Ectodermal cell (in vitro differentiated cells): ENCODE measurements around the gene PLEKHS1.
"Not testable (repeated sequence)": the region's sequence is repeated elsewhere in the genome, so short reads cannot be mapped to it uniquely, and the experiment has no call there.

Source experiments
- H3K27ac ChIP-seq: 2 replicates; pipeline ENCODE4 v1.7.0; 2013; ENCODE audit warnings: mild to moderate bottlenecking, low read depth, low read length; ENCODE audit not compliant: insufficient read depth, poor library complexity, severe bottlenecking
- H3K27me3 ChIP-seq: 2 replicates; pipeline ENCODE4 v1.7.0; 2013; ENCODE audit warnings: mild to moderate bottlenecking, low read length; ENCODE audit not compliant: insufficient read depth, control insufficient read depth, poor library complexity, severe bottlenecking
- H3K36me3 ChIP-seq: one replicate; pipeline ENCODE4 v1.7.0; 2013; ENCODE audit warnings: low read length; ENCODE audit not compliant: control insufficient read depth, insufficient read depth
- H3K4me1 ChIP-seq: one replicate; pipeline ENCODE4 v1.7.0; 2013; ENCODE audit warnings: low read length; ENCODE audit not compliant: control insufficient read depth, insufficient read depth
- H3K4me3 ChIP-seq: 2 replicates; pipeline ENCODE4 v1.7.0; 2013; ENCODE audit warnings: low read depth, low read length, control low read depth; ENCODE audit not compliant: insufficient read depth
- H3K9me3 ChIP-seq: 2 replicates; pipeline ENCODE4 v1.7.0; 2013; ENCODE audit warnings: mild to moderate bottlenecking, low read length, moderate library complexity; ENCODE audit not compliant: control insufficient read depth
- WGBS, 2 experiments: methylation state at CpG; one replicate each; pipeline ENCODE4 v1.1.7; 2013; ENCODE audit warnings: missing lambda C conversion rate in 2 of 2; 5-methylcytosine and 5-hydroxymethylcytosine counted together

Gene PLEKHS1

DNA sequence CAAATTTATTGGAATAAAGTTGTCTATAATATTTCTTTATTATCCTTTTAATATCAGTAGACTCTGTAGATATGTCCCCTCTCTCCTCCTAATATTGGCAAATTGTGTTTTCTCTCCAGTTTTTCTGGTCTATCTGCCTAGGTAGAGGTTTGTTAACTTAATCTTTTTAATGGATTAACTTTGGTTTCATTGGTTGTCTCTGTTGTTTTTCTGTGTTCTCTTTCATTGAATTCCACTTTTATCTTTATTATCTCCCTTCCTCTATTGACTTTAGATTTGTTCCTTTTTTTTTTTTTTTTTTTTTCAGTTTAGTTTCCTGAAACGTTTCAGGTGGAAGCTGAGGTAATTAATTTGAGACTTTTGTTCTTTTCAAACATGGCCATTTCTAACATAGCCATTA, 10.6 kb downstream of the PLEKHS1 start:
- Histone ChIP-seq H3K27me3 (no peaks in the 10 kb centered on the region), H3K4me1 (no peaks in the 10 kb centered on the region), H3K36me3 (no peaks in the 10 kb centered on the region), H3K4me3 (no peak overlapping the region), H3K9me3 (no peaks in the 10 kb centered on the region), H3K27ac (no peak overlapping the region)
- 67% methylated on average over 1 of the region's 1 CpG; no CpG with 5 or more reads in 1 of the 2 experiments for WGBS, 2 experiments

DNA sequence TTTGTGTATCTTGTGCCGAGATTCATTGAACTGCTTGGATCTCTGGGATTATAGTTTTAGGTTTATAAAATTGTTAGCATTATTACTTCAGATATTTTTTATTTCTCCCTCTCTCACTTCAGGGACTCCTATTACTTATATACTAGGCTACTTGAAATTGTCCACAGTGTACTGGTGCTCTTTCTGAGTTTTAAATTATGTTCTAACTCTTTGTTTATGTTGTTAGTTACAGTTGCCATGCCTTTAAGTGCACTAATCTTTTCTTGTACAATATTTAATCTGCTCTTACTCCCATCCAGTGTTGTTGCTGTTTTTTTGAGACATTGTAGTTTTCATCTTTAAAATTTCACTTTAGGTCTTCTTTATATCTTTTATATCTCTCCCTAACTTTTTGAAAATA, 13.1 kb downstream of the PLEKHS1 start:
- 100% methylated on average over 1 of the region's 1 CpG; no CpG with 5 or more reads in 1 of the 2 experiments for WGBS, 2 experiments
- Histone ChIP-seq H3K27me3 (no peaks in the 10 kb centered on the region), H3K9me3 (no peaks in the 10 kb centered on the region), H3K27ac (no peak overlapping the region), H3K4me3 (no peak overlapping the region), H3K36me3 (no peaks in the 10 kb centered on the region), H3K4me1 (no peaks in the 10 kb centered on the region)

DNA sequence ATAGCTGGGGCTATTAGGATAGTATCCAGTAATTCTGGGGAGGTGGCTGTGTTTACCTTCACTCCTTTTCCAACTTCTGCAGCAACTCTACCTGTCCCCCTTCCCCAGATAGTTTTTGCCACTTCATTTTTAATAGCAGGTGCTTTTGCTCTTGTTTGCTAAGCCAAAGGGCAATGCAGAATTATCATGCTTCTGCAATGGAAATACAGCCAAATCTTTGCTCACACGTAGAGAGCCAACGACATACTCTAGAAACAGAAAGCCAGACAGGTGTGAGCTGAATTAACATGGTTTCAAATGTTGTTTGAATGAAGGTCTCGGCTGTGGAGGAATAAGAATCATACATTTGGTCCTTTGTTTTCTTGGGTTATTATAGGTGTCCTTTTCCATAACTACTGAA, 14.4 kb downstream of the PLEKHS1 start:
- H3K36me3 ChIP-seq: no peaks in the 10 kb centered on the region
- no peak overlapping the region for H3K4me3 ChIP-seq
- H3K9me3 ChIP-seq: no peaks in the 10 kb centered on the region
- no peak overlapping the region for H3K27ac ChIP-seq
- H3K4me1 ChIP-seq: no peaks in the 10 kb centered on the region
- 94% methylated on average over 3 of the region's 3 CpGs for WGBS, 2 experiments
- H3K27me3 ChIP-seq: no peaks in the 10 kb centered on the region

DNA sequence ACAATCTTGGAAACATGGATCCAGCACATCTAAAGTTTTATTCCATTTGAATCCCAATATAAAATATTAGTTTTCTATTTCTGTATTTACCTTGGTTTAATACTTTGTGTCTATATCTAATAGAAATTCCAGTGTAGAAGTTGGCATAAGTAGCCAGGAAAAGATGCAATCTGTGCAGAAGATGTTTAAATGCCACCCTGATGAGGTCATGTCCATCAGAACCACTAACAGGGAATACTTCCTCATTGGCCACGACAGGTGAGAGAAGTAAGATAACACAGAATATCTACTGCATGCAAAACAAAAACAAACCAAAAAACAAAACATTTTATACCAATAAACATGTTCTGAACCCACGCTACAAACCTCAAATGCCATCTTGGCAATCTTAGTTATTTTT, 15.7 kb downstream of the PLEKHS1 start:
- no peaks in the 10 kb centered on the region for H3K9me3 ChIP-seq
- no peaks in the 10 kb centered on the region for H3K27me3 ChIP-seq
- H3K36me3 ChIP-seq: no peaks in the 10 kb centered on the region
- no peak overlapping the region for H3K4me3 ChIP-seq
- H3K27ac ChIP-seq: no peak overlapping the region
- H3K4me1 ChIP-seq: no peaks in the 10 kb centered on the region
- WGBS, 2 experiments: 86 to 96% methylated on average over 1 to 2 of the region's 2 CpGs

DNA sequence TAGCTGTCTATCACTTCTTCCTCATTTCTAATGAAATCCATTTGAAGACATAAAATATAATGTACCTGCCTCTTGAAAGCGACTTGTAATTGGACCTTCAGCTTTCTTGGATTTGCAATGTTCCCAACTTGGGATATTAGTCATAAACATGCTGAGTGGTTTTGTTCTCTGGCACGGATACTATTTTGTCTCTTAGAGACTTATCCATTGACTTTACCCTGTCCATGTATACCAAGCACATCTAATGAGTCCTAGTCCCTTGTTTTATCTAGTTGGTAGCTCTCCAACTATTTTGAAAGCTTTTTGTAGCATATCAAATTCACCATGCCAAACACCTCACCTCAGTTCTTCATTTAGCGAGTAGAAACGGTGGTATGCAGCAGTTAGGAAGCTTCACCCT, 18.9 kb downstream of the PLEKHS1 start:
- no peak overlapping the region for H3K4me3 ChIP-seq
- H3K9me3 ChIP-seq: no peaks in the 10 kb centered on the region
- H3K27me3 ChIP-seq: no peaks in the 10 kb centered on the region
- no peak overlapping the region for H3K27ac ChIP-seq
- WGBS, 2 experiments: 88 to 93% methylated on average over 4 of the region's 4 CpGs
- H3K4me1 ChIP-seq: no peaks in the 10 kb centered on the region
- no peaks in the 10 kb centered on the region for H3K36me3 ChIP-seq

DNA sequence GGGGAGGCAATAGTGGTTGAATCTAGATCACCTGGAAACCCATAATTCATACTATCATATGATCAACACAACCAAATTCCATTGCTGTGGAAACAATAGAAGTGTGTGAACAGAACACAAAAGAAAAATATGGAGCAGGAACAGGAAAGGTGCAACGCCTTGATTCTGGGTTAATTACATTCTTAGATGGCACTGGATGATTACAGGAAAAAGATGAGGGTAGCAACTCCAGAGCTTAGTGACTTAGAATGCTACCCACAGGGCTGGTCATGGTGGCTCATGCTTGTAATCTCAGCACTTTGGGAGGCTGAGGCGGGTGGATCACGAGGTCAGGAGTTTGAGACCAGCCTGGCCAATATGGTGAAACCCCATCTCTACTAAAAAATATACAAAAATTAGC, 19.6 kb downstream of the PLEKHS1 start:
- 88 to 96% methylated on average over 3 of the region's 3 CpGs for WGBS, 2 experiments
- not testable (repeated sequence) for H3K4me3 ChIP-seq, H3K4me1 ChIP-seq, H3K27me3 ChIP-seq, H3K9me3 ChIP-seq, H3K27ac ChIP-seq, H3K36me3 ChIP-seq

DNA sequence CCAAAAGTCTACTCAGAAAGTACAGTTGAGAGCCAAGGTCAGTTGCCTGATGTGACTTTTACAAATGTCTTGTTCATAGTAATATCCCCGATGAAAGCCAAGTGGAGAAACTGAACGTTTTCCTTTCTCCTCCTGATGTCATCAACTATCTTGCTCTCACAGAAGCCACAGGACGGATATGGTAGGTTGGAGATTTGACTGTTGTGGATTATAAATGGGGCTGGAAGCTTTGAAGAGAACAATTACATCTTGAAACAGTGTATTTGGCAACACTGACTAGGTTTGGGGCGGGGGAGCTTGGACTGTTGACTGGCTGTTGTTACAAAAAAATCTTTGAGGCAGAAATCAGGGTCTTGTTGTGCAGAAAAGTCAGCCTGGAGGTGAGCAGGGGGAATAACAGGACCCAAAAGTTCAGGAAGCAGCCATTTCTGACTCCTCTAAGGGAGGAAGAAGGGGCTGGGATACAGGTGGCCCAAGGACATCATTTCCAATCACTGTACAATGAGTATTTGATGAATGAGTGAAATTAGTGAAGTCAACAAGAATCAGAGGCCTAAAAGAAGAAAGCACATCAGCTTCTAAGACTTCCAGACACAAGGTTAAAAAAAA, 24.3 kb downstream of the PLEKHS1 start:
- Histone ChIP-seq H3K27me3 (no peaks in the 10 kb centered on the region), H3K27ac (no peak overlapping the region), H3K4me1 (no peaks in the 10 kb centered on the region), H3K4me3 (no peak overlapping the region), H3K36me3 (no peaks in the 10 kb centered on the region), H3K9me3 (no peaks in the 10 kb centered on the region)
- 90 to 92% methylated on average over 4 of the region's 4 CpGs for WGBS, 2 experiments

DNA sequence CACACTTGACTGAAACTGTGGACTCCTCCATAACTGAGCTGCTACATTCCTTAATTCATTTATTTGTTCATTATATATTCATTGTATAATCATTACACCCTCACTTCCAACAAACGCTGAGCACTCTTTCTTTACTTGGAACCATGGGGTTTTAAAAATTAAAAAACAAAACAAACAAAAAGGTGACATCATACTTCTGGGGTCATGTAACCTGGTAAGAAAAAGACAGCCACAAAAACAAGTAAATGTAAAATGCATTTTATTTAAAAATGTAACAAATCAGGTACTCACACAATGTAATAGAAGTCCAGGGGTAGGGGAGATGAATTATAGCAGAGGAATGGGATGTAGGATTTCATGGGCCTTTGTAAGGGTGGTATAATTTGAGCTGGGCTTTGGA, 25.1 kb downstream of the PLEKHS1 start:
- Histone ChIP-seq H3K27ac (no peak overlapping the region), H3K4me1 (no peaks in the 10 kb centered on the region), H3K36me3 (no peaks in the 10 kb centered on the region), H3K4me3 (no peak overlapping the region), H3K27me3 (no peaks in the 10 kb centered on the region), H3K9me3 (no peaks in the 10 kb centered on the region)
- 100% methylated on average over 1 of the region's 1 CpG; no CpG with 5 or more reads in 1 of the 2 experiments for WGBS, 2 experiments

DNA sequence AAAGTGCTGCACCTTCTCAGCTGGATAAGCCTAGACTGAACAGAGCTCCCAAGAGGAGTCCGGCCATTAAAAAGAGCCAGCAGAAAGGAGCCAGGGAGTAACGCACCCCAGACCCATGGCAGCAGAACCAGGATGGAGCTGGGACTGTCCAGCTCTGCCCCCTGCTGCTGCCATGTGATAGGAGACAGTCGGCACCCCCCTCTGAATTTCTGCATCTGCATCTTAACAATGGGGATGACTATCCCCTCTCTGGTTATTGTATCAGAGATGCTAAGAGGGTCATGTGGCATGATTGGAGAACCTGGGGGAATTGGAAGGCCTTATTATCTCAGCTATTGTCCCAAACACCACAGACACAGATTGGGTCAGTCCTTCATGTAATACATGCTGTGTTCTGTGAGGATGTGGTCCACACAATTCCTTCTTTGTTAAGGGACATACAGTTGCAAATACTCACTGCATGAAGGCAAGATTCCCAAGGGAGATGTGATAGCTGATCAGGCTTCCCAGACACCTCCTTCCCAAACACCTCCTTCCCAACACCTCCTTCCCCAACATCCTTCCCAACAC, 29.3 kb downstream of the PLEKHS1 start:
- H3K36me3 ChIP-seq: no peaks in the 10 kb centered on the region
- H3K27me3 ChIP-seq: no peaks in the 10 kb centered on the region

DNA sequence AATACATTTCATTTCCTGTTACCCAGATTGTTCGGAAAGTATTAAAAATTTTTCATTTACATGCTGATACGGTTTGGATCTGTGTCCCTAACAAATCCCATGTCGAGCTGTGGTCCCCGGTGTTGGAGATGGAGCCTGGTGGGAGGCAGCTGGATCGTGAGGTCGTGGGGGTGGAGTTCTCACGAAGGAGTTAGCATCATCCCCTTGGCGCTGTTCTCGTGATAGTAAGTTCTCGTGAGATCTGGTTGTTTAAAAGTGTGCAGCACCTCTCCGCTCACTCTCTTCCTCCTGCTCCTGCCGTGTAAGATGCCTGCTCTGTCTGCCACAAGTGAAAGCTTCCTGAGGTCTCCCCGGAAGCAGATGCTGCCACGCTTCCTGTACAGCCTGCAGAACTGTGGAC, 30.9 kb downstream of the PLEKHS1 start:
- Histone ChIP-seq H3K4me1 (no peaks in the 10 kb centered on the region), H3K27ac (no peak overlapping the region), H3K9me3 (no peaks in the 10 kb centered on the region), H3K36me3 (no peaks in the 10 kb centered on the region), H3K4me3 (no peak overlapping the region), H3K27me3 (no peaks in the 10 kb centered on the region)
- WGBS, 2 experiments: 86 to 87% methylated on average over 14 of the region's 14 CpGs

More for the DNA sequence above, 29.3 kb downstream of the PLEKHS1 start:
- no peaks in the 10 kb centered on the region for H3K9me3 ChIP-seq
- no peaks in the 10 kb centered on the region for H3K4me1 ChIP-seq
- H3K27ac ChIP-seq: no peak overlapping the region
- WGBS, 2 experiments: 91 to 93% methylated on average over 3 of the region's 3 CpGs
- no peak overlapping the region for H3K4me3 ChIP-seq
